Colonic mucosa (tissue), 4 donors: ENCODE measurements around the gene ZNF22. TPM values are rescaled to one million over a fixed set of nuclear protein-coding genes. Genes with fewer than 3 reads are reported as not detected.

ENCODE experiments used
- DNase-seq: peaks from one replicate; pipeline ENCODE4 v3.0.0-alpha.2; 2020
- H3K27ac ChIP-seq: fragments of 200-600 bp; one replicate; pipeline ENCODE4 v1.8.0; 2021
- H3K27me3 ChIP-seq: fragments of 200-600 bp; one replicate; pipeline ENCODE4 v1.8.0; 2021
- H3K36me3 ChIP-seq: fragments of 200-600 bp; one replicate; pipeline ENCODE4 v1.8.0; 2021
- H3K4me1 ChIP-seq: fragments of 200-600 bp; one replicate; pipeline ENCODE4 v1.8.0; 2021; ENCODE audit warnings: mild to moderate bottlenecking
- H3K4me3 ChIP-seq: fragments of 200-600 bp; one replicate; pipeline ENCODE4 v1.8.0; 2021
- H3K9ac ChIP-seq, 2 donors: one replicate each; pipeline ENCODE4 v1.7.0; 2013; ENCODE audit warnings: control low read depth in 2 of 2, low read depth in 2 of 2, low read length in 2 of 2
- H3K9me3 ChIP-seq: fragments of 200-600 bp; one replicate; pipeline ENCODE4 v1.8.0; 2021
- CTCF ChIP-seq: fragments of 200-600 bp; IDR thresholded peaks from one replicate; pipeline ENCODE4 v1.8.0; 2022; ENCODE audit warnings: antibody characterized with exemption, mild to moderate bottlenecking
- intact Hi-C: fragments of 100-400 bp; cut with DNase I; formaldehyde crosslinking; loops from one replicate; pipeline ENCODE4 v1.14.1; 2022
- total RNA-seq, 2 donors: library from RNA; stranded (reverse); fragmentation: NEBNext Ultra II Directional in 1 of 2; extraction: Animal tissue kit (Norgen Biotek cat#: 25700) in 1 of 2; gene quantifications; one replicate each; pipeline ENCODE4 v1.2.1, GENCODE V29; 2021
- donor health status: healthy.
- donor health status: DM: no; HTN: no; CAD: no.
- donor health status: DM: no; HTN: no; CAD: no.

The ZNF22 gene
- total RNA-seq, 2 donors from 2014 or later: 16.5 to 17.3 TPM

GRCh38 chr10:44983066-44983894, 17.4 kb upstream of the ZNF22 start:
- Histone ChIP-seq H3K4me3 (no peak overlapping the region), H3K4me1 (peaks cover 19% of the 10 kb centered on the region), H3K9ac (no peak overlapping the region), H3K27ac (no peak overlapping the region), H3K27me3 (no peaks in the 10 kb centered on the region), H3K9me3 (no peaks in the 10 kb centered on the region), H3K36me3 (no peaks in the 10 kb centered on the region)
- intact Hi-C loops: no loop called here
- DNase-seq: no peak
- TF ChIP-seq CTCF: no peak

- H3K4me3 ChIP-seq: no peak overlapping the region
- no peaks in the 10 kb centered on the region for H3K27me3 ChIP-seq
- DNase-seq: no peak
- TF ChIP-seq CTCF: no peak
- no peak overlapping the region for H3K9ac ChIP-seq
- intact Hi-C loops: no loop called here
- peaks cover 17% of the 10 kb centered on the region for H3K4me1 ChIP-seq
- H3K27ac ChIP-seq: no peak overlapping the region
- no peaks in the 10 kb centered on the region for H3K36me3 ChIP-seq
- H3K9me3 ChIP-seq: no peaks in the 10 kb centered on the region
Measured at GRCh38 chr10:44983895-44984278, 16.8 kb upstream of the ZNF22 start.

GRCh38 chr10:44984671-44985101, 16.0 kb upstream of the ZNF22 start:
- Histone ChIP-seq H3K4me1 (peaks cover 12% of the 10 kb centered on the region), H3K36me3 (no peaks in the 10 kb centered on the region), H3K27ac (no peak overlapping the region), H3K27me3 (no peaks in the 10 kb centered on the region), H3K4me3 (no peak overlapping the region), H3K9ac (no peak overlapping the region), H3K9me3 (no peaks in the 10 kb centered on the region)
- no peak for TF ChIP-seq CTCF
- intact Hi-C loops: no loop called here
- no peak for DNase-seq

- Histone ChIP-seq H3K27ac (no peak overlapping the region), H3K9ac (no peak overlapping the region), H3K9me3 (no peaks in the 10 kb centered on the region), H3K4me1 (peaks cover 12% of the 10 kb centered on the region), H3K36me3 (no peaks in the 10 kb centered on the region), H3K27me3 (no peaks in the 10 kb centered on the region), H3K4me3 (no peak overlapping the region)
- intact Hi-C loops: no loop called here
- no peak for TF ChIP-seq CTCF
- DNase-seq: no peak
Measured at GRCh38 chr10:44985175-44985681, 15.5 kb upstream of the ZNF22 start.

- peaks cover 8% of the 10 kb centered on the region for H3K4me1 ChIP-seq
- no peaks in the 10 kb centered on the region for H3K36me3 ChIP-seq
- H3K9me3 ChIP-seq: no peaks in the 10 kb centered on the region
- H3K27ac ChIP-seq: no peak overlapping the region
- intact Hi-C loops: no loop called here
- no peak overlapping the region for H3K9ac ChIP-seq
- no peak for DNase-seq
- no peak overlapping the region for H3K4me3 ChIP-seq
- no peaks in the 10 kb centered on the region for H3K27me3 ChIP-seq
- TF ChIP-seq CTCF: no peak
Measured at GRCh38 chr10:44986179-44986578, 14.5 kb upstream of the ZNF22 start.
